ENCODE measurements around the gene ATG16L2.
"Not testable (repeated sequence)": the region's sequence is repeated elsewhere in the genome, so short reads cannot be mapped to it uniquely, and the experiment has no call there.

Gene ATG16L2

DNA sequence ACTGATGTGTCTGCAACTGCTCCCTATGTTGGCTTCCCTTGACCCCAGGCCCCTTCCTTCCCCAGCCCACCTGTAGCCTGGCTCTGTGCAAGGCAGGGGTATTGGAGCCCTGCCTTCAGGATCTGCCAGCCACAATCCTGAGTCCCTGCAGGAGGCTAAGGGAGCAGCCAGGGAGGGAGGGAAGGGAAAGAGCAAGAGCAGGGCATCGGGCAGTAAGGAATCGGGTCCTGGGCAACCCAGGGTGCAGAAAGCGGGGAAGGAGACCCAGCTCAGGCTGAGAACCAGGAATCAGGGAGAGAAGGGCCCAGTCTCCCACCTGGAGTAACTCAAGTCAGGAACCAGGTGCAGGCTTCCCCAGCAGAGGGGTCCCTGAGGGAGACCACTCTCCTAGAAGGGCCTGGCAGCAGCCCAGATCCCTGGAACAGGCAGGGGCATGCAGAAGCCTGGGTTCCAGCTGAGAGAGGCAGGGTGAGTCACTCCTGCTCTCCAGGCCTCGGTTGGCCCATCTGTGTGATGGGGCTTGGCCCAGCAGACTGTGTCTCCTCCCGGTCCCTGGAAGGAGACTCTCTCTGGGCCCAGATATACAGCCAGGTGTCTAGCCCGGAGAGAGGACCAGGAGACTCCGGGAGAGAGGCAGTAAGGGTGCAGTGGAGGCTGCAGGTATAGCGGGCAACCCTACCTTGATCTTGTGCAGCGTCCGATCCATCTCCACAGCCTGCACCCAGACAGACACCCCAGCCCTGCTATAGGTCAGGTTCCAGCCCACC, 33.7 kb upstream of the ATG16L2 start:
- no peak for DNase-seq

DNA sequence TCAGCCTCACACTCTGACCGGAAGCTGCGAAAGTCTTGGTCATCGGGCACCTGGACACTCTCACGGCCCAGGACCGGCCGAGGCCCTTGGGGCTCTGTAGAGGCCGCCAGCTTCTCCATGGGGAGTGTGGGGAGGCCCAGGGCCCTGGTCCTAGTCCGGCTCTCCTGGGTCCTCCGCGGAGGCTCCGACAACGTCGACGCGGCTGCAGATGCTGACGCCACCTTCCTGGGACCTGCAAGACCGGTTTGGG, 33.2 kb upstream of the ATG16L2 start:
- DNase-seq: no peak

DNA sequence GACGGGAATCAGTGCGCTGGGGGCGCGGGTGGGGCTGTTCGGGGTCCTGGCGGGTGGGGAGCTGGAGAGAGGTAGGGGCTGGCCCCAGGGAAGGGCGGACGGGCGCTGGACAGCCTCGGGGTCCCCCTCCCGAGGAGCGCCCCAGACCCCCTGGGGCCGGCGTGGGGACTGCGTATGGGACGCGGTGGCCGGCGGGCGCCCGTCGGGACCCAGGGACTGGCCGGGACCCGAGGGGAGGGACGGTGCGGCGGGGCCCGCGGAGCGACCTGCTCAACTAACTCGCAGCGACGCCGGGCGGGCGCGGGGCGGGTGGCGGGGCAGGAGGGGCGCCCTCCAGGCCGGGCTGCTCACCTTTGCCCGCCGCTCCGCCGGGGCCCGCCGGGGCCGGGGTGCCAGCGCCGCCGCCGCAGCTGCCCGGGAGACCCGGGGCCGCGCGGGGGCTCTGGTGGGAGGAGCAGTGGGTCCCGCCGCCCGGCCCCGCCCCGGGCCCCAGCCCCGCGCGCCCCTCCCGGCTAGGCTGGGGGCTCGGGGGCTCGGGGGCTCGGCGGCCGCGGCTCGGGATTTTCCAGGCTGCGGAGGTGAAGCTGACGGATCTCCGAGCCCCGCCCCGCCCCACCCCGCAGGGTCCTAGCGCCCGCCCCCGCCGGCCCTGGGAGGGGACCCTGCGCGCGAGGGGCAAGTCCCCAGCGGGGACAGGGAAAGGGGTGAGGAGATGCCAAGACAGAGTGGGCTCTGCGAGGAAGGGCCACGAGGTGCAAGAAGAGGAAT, 32.7 kb upstream of the ATG16L2 start:
- peak; percentile 61 to 73 for DNase-seq

DNA sequence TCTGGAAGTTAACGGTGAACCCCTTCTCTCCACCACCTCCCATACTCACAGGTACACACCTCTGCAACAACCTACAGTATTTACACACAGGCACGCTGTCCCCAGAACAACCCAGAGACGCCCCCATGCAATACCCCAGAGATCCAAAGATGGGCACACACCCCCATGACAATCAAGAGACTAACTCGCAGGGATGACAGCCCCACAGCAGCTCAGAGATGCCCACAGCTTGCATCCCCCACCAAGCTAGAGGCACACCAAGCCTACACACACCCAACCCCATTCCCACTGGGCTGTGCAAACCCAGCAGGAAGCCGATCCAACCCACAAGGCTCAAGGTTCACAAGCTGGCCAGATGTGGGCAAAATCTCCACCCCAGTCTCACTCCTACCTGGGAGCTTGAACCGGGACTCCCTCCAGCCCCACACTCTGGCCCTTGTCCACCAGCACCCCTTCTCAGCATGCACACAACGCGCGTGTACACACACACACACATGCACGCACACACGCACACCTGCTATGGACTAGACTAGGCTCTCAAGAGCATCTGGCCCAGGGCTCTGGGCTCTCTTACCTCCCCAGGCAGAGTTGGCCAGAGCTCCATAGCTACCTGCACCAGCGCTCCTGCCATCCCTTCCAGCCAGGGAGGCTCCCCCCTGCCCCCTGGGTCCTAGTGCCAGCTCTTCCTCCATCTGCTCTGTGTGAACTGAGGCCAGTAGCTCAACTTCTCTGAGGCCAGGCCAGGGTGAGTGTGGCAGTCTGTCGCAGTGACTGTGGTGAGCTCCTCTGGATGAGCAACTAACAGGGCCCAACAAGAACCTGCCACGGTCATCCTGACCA, 31.9 kb upstream of the ATG16L2 start:
- no peak for DNase-seq

DNA sequence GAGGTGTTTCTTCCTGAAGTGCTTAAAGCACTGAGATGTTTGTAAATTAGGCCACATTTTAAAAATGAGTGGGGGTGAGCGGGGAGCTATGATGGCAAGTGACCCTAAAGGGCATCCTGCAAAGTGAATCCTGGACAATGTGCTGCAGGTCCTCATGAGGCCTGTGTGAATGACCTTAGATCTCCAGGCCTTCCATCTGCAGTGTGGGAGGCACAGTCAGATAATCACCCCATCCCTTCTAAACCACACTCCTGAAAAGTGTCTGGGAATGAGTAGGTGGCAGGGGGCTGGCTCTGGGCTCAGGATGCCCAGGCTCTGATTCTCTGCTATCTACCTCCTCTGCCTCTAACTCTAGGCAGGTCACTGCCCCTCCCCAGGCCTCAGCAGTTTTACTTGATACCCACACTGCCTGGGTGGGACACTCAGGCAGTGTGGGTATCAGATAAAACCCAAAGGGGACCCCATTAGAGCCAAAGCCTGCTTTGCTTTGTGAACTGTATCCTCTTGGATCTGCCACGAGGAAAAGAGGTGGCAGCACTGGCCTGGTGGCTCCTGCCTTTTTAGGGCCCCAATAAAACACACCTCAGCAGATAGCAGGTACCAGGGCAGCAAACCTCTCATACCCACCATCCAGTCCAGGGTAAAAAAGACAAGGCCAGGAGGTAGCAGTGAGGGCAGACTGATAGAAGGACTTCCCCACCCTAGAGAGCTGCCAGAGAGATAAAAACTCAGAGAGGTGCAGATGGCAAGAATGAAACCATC, 30.9 kb upstream of the ATG16L2 start:
- DNase-seq: no peak

DNA sequence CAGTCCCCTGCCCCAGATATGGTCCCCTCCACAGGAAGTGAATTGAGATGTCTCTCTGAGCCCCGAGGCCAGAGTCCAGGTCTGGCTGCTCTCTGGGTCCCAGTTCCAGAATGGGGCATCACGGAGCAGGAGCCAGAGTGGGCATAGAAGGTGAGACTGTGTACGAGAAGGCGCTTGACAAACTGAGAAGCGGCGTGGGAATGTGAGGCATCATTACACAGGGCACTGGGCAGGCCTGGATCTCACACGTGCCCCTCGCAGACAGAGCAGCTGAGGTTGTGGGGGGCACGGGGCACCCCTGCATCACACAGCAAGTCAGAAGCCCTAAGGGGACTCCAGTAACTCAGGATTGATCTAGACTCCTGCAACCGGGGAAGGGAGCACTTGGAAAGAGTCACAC, 29.5 kb upstream of the ATG16L2 start:
- no peak for DNase-seq

DNA sequence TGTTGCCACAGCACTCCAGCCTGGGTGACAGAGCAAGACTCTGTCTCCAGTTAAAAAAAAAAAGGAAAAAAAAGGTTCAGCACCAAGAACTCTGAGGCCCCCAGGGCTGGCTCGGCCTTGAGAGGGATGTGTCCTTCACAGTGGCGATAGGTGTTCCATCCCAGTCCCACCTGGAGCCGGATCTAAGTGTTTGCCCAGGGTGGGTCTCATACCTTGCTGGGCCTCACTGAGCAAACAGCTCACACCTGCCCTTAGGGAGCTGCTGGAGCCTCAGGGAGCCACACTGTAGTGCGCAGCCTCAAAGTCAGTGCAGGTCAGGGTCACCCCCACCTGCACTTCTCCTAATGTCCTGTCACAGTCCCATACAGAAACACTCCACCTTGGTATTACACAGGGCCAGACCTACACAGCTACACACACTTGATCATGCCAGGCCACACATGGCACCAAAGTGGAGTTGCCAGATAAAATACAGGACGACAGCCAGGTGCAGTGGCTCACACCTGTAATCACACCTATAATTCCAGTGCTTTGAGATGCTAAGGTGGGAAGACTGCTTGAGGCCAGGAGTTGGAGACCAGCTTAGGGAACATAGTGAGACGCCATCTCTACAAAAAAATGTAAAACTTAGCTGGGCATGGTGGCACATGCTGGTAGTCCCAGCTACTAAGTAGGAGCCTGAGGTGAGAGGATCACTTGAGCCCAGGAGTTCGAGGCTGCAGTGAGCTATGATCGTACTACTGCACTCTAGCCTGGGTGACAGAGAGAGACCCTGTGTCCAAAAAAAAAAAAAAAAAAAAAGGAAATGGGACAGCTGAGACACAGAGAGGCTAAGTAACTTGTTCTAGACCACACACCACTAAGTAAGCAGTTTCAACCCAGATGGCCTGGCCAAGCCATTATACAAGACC, 27.7 kb upstream of the ATG16L2 start:
- no peak for DNase-seq

DNA sequence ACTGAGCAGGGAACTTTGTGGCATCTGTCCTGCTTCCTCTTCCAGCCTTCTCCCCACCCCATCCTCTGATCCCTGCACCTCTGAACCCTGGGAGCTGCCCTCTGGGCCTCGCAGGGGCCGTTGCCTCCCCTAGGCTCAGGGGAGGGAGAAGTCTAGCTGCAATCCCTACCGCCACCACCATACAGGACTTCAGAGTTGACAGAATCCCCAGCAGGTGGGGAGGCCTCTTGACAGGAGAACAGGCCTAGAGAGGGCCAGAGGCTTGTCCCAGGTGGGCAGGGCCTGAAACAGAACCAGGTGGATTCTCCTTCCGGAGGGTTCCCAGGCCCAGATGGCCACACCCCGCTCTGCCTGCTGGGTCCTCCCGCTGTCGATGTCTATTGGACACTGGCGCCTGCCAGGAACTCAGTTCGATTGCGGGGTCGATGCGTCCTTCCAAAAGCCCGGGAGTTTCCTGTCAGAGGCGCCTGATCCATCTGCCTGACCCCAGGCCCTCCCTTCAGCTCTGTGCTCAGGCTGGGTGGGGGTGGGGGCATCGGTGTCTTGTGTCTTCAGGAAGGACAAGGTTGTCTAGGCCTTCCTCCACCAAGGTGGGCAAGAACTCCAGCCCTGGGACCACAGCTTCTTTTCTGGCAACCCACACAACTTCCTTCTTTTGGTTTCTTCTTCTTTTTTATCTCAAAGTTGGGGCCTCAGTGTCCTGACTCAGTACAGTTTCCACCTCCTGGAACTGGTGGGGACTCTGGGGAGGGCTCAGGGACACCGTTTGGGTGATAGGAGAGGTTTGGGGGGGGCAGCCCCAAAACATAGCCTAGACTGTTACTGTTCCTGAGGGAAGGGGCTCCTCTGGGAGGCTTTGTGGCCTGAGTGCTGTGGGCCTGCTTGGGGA, 26.8 kb upstream of the ATG16L2 start:
- no peak for DNase-seq

DNA sequence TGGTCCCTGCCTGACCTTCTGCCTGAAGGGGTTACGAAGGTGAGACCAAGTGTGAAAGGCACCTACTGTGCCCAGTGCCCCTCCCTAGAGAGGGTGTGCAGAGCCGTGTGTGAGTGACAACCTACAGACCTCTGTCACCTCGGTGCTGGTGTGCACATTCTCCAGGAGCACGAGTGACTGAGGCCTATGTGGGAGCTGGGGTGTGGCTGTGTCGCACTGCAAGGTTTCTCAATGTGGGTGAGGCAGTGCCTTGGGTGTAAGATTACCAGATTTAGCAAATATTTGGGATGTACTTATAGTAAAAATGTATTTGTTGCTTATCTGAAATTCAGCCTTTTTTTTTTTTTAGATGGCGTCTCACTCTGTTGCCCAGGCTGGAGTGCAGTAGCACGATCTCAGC, 26.0 kb upstream of the ATG16L2 start:
- no peak for DNase-seq

DNA sequence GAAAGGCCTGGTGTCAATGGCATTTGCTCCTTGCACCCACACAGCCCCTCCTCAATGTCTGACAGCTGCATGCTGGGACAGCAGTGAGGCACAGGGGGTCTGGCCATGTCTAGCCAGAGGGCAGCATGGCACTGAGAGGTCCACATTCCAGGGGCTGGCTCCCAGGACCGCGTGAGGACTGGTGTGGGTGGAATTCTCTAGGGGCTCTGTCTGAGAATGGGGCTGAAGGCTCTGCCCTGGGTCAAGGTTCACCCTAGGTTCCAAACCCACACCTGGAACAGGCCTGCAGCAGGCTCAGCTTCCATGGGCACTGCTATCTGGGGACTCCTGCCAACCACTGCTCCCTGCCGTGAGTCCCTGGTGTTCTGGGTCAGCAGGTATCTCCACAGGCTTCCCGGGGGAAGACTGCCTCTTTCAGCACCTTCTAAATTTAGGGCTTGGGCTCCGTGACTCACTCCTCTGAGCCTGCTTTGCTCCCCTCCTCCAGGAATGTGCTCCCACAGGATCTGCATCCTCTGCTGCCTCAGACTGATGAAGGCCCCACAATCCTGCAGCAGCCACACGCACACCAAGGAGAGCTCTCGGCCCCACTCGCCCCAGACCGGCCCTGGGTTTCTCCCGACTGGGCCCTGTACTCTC, 24.6 kb upstream of the ATG16L2 start:
- no peak for DNase-seq

DNA sequence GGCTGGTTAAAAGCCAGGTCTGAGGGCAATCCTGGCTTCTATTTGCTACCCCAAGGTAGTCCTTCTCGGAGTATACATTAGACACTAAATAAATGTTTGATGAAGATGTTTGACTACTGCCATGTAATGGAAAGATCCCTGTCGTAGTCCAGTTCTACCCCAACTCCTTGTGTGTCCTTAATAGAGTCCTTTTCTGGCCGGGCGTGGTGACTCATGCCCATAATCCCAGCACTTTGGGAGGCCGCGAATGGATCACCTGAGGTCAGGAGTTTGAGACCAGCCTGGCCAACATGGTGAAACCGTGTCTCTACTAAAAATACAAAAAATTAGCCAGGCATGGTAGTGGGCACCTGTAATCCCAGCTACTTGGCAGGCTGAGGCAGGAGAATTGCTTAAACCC, 23.0 kb upstream of the ATG16L2 start:
- not testable (repeated sequence) for DNase-seq

DNA sequence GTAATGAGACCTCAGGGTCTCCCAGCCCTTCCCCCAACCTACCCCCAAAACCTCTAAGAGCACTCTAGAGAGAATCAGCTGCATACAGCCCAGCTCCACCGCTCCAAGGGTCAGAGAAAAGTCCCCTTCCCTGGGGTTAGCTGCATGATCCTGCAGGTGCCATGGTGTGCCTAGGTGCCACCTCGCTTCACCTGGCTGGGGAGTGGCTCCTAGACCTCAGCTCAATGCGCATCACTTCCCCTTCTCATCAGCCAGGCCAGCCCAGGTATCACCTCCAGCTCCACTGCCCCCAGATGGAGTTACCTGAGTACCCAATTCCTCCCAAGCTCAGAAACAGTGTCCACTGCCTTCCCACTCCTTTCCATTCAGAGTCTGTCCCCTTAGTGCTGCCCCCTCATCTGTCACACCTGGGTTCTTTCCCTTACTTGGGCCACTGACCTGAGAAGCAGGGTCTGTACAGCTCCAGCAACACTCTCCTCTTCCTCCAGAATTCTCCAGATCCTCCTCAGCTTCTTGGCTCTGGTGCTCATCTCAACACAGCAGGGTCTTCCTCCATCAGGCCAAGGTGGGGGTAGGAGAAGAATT, 21.7 kb upstream of the ATG16L2 start:
- no peak for DNase-seq

DNA sequence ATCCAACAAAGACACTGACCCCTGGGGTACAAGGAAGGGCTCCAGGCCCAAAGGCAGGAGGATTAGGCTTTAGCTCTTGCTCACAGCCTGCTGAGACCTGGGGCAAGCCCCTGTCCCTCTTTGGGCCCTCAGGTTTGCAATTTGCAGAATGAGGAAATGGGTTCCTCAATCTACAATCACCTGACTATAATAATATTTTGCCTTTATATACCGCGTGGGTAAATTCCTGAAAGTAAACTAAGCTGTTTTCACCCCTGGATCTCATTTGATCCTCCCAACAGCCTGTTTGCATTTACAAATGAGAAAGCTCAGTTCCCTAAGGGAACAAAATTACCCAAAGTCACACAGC, 21.2 kb upstream of the ATG16L2 start:
- no peak for DNase-seq

DNA sequence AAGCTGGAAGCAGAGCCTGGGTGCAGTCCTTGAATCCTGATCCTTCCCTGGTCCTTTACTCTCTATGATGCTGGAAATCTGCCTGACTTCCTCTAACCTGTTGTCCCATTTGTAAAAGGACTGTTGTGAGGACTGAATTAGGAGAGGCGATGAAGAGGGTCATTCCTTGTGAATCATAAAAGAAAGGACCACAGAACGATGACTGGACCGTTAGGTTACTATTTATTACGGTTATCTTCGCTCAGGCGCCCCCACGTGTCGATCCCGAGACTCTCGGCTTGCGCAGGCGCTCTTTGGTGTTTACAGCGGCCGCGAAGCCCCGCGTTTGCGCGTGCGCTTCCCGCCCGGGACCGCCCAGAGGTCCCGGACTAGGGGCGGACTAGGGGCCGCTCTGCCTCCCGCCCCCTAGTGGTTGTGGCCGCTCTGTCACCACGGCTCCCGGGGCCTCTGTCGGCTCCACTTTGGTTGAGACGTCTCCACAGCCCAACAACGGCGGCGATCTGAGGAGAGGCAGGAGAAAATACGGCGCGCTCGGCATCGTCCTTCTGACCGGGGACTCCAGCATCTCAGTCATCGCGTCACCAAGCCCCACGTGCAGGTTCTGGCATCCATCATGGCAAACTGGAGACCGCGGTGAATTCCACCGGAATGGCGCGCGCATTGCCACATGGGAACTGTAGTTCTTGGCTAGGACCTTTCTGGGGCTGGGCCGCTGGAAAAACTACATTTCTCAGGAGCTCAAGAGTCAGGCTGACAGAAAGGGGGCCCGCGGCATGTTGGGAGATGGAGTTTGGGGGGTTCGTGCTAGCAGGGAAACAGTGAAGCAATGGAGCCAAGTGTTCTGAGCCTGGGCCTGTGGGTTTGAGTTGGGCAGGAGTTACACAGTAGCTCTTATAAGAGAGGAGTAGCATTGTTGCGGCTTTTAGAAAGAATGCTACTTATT, 20.5 kb upstream of the ATG16L2 start, which contains the start of gene STARD10:
TSS of gene STARD10 (minus strand) at position 623 of the 943 bp plus-strand sequence. CDS start 12,866 bp downstream, outside the sequence.
- DNase-seq: peak; percentile 95 to 96

DNA sequence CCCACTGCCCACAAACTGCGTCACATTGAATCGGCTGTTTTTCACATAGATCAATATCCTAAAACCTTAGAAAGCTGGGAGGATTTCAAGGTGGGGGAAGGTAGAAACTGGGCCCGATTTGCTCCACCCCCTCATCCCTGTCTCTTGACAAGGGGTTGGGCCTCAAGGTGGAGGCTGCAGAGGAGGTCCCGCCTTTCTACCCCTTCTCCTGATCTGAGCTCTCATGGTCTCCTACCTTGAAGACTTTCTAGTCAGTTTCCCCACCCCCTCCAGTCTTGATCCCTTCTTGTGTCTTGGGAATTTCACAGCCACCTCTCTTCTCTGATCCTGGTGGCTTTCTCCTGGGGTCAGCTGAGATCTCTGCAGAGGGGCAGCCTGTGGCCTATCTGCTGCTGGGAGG, 15.8 kb upstream of the ATG16L2 start:
- no peak for DNase-seq

DNA sequence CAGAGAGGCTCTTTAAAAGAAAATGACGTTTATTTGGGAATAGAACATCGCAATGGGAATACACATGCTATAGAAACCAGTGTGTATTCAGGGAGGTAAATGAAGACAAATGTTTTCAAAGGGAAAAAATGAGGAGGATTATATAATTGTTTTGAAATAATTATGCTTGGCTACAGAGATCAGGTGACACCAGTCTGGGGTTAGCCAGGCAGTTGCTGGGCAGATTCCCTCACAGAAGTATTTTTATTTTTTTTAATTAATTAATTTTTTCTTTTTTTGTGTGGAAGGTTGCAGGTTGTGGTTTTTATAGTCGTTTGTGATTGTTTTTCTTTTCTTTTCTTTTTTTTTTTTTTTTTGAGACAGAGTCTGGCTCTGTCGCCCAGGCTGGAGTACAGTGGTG, 14.8 kb upstream of the ATG16L2 start:
- no peak for DNase-seq

DNA sequence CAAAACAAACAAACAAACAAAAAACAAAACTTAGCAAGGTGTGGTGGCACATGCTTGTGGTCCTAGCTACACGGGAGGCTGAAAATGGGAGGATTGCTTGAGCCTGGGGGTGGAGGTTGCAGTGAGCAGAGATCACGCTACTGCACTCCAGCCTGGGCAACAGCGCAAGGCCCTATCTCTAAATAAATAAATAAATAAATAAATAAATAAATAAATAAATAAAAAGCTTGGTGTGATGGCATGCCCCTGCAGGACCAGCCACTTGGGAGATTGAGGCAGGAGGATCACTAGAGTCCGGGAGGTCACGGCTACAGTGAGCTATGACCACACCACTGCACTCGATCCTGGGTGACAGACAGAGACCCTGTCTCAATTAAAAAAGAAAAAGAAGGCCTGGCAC, 11.4 kb upstream of the ATG16L2 start:
- DNase-seq: no peak

DNA sequence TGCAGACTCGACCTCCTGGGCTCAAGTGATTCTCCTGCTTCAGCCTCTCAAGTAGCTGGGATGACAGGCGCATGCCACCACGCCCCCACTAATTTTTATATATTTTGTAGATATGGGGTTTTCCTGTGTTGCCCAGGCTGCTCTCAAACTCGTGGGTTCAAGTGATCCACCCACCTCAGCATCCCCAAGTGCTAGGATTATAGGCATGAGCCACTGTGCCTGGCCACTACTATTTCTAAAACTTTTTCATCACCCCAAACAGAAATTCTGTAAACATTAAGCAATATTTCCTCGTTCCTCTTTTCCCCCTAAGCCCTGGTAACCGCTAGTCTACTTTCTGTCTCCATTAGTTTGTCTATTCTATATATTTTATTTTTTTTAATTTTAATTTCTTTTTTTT, 9.0 kb upstream of the ATG16L2 start:
- no peak for DNase-seq

DNA sequence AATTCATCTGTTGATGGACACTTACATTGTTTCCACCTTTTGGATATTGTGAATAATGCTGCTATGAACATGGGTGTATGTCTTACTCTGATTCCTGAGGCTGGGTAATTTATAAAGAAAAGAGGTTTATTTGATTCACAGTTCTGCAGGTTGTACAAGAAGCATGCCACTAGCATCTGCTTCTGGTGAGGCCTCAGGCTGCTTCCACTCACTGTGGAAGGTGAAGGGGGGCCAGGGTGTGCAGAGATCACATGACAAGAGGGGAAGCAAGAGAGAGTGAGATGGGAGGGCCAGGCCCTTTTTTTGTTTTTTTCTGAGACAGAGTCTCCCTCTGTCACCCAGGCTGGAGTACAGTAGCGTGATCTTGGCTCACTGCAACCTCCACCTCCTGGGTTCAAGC, 7.8 kb upstream of the ATG16L2 start:
- DNase-seq: not testable (repeated sequence)

All from CD4-positive, alpha-beta T cell treated with Interferon alpha-2 for 1 hour (primary cell).